ENCODE data around the gene KIAA2012. TPM values are rescaled to one million over a fixed set of nuclear protein-coding genes. Genes with fewer than 3 reads are reported as not detected.

Gene KIAA2012
- total and polyA plus RNA-seq, 2 experiments from 2014 or later = 0.24 TPM; not detected in 1

DNA sequence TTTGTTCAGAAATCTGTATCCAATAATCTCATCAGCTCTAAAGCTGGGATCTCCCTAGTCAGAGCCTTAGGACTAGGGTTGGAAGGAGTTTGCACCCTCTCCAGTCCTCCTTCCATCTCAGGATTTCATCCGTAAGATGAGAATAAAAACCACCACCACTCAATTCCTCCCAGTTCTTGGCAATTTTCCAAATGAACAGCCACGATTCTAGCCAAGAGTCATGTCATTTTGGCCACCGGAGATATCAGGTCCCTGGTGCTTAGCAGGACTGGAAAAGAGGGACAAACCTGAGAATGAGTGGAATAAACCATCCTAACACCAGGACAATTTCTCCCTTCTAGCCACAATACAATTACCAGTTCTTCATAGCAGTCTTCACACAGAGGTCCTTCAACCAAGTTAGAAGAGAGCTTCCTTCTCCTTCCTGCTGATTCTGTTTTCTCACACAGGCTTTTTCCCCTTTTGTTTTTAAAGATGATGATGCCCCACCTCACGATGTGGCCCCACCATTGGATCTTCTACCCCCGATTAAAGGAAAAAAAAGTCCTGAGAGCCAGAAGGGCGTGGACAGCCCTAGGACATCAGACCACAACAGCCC lies 36.2 kb downstream of the KIAA2012 start:
- H3K4me3 ChIP-seq = no peak overlapping the region
- DNase-seq (ENCODE audit: low read depth in 1 of 2, low spot score in 1 of 2) = no peak
- TF ChIP-seq, protein P1, sequence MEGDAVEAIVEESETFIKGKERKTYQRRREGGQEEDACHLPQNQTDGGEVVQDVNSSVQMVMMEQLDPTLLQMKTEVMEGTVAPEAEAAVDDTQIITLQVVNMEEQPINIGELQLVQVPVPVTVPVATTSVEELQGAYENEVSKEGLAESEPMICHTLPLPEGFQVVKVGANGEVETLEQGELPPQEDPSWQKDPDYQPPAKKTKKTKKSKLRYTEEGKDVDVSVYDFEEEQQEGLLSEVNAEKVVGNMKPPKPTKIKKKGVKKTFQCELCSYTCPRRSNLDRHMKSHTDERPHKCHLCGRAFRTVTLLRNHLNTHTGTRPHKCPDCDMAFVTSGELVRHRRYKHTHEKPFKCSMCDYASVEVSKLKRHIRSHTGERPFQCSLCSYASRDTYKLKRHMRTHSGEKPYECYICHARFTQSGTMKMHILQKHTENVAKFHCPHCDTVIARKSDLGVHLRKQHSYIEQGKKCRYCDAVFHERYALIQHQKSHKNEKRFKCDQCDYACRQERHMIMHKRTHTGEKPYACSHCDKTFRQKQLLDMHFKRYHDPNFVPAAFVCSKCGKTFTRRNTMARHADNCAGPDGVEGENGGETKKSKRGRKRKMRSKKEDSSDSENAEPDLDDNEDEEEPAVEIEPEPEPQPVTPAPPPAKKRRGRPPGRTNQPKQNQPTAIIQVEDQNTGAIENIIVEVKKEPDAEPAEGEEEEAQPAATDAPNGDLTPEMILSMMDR (IDR thresholded peaks at IDR 0.05; ENCODE audit: low read depth, low read length) = no peak
- H3K4me1 ChIP-seq (ENCODE audit: low read depth) = no peaks in the 10 kb centered on the region
- H3K27ac ChIP-seq = no peak overlapping the region
- H3K27me3 ChIP-seq = no peaks in the 10 kb centered on the region
- no peaks in the 10 kb centered on the region for H3K9me3 ChIP-seq (ENCODE audit: low read depth)
- H3K36me3 ChIP-seq = no peaks in the 10 kb centered on the region

GRCh38 chr2:202109737-202110184 lies 36.7 kb downstream of the KIAA2012 start:
- H3K4me3 ChIP-seq = no peak overlapping the region
- peak in 1 of 2 donors; percentile 55 for DNase-seq (ENCODE audit: low read depth in 1 of 2, low spot score in 1 of 2)
- H3K27ac ChIP-seq = no peak overlapping the region
- no peaks in the 10 kb centered on the region for H3K4me1 ChIP-seq (ENCODE audit: low read depth)
- no peaks in the 10 kb centered on the region for H3K36me3 ChIP-seq
- H3K9me3 ChIP-seq (ENCODE audit: low read depth) = no peaks in the 10 kb centered on the region
- no peaks in the 10 kb centered on the region for H3K27me3 ChIP-seq
- TF ChIP-seq, protein P1 (IDR thresholded peaks at IDR 0.05; ENCODE audit: low read depth, low read length) = no peak

DNA sequence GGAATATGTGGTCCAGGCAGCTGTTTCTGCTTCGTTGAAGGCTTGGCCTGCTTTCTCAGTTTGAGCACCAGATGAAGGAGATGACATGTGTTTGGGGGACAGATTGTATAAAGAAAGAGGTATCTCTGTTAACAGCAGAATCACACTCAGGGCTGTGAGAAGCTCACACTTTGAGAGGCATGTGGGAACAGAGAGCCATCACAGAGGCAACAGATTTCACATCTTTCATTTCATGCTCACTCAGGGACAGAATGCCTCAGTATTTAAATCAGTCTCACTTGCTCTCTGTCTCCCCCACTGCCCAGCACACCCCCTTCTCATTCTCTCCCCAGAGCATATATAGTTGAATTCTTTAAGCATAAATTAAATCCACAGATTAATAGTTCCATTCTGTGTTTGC lies 37.4 kb downstream of the KIAA2012 start:
- H3K4me3 ChIP-seq = no peak overlapping the region
- H3K36me3 ChIP-seq = no peaks in the 10 kb centered on the region
- TF ChIP-seq, protein P1 (IDR thresholded peaks at IDR 0.05; ENCODE audit: low read depth, low read length) = no peak
- no peak for DNase-seq (ENCODE audit: low read depth in 1 of 2, low spot score in 1 of 2)
- no peaks in the 10 kb centered on the region for H3K4me1 ChIP-seq (ENCODE audit: low read depth)
- H3K9me3 ChIP-seq (ENCODE audit: low read depth) = no peaks in the 10 kb centered on the region
- no peaks in the 10 kb centered on the region for H3K27me3 ChIP-seq
- H3K27ac ChIP-seq = no peak overlapping the region

DNA sequence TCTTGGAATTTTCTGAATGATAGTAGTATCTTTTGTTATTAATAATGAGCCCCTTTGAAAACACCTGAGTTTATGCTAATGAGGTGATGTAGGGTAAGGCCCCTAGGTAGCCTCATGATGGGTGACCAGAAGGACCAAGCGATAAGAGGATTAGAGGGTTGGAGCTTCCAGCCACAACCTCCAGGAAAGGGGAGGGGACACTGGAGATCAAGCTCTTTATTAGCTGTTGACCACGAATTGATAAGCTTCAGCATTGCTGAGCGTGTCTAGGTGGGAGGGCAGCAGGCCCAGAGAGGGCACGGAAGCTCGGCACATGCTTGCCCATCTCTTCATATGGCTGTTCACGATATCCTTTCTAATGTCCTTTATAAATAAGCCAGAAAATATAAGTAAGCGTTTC lies 39.0 kb downstream of the KIAA2012 start:
- TF ChIP-seq, protein P1 (IDR thresholded peaks at IDR 0.05; ENCODE audit: low read depth, low read length) = no peak
- no peaks in the 10 kb centered on the region for H3K36me3 ChIP-seq
- no peaks in the 10 kb centered on the region for H3K27me3 ChIP-seq
- H3K4me3 ChIP-seq = no peak overlapping the region
- H3K27ac ChIP-seq = no peak overlapping the region
- H3K9me3 ChIP-seq (ENCODE audit: low read depth) = no peaks in the 10 kb centered on the region
- no peaks in the 10 kb centered on the region for H3K4me1 ChIP-seq (ENCODE audit: low read depth)
- no peak for DNase-seq (ENCODE audit: low read depth in 1 of 2, low spot score in 1 of 2)

GRCh38 chr2:202113571-202114142 lies 40.6 kb downstream of the KIAA2012 start:
- Histone ChIP-seq H3K9me3 (ENCODE audit: low read depth) (no peaks in the 10 kb centered on the region), H3K4me1 (ENCODE audit: low read depth) (no peaks in the 10 kb centered on the region), H3K4me3 (no peak overlapping the region), H3K36me3 (no peaks in the 10 kb centered on the region), H3K27ac (no peak overlapping the region), H3K27me3 (no peaks in the 10 kb centered on the region)
- TF ChIP-seq, protein P1 (IDR thresholded peaks at IDR 0.05; ENCODE audit: low read depth, low read length) = no peak
- no peak for DNase-seq (ENCODE audit: low read depth in 1 of 2, low spot score in 1 of 2)

Measured in cardiac muscle cell (in vitro differentiated cells and primary cell).